Ovary (tissue), 9 donors: ENCODE data around the gene NUP133. TPM values are rescaled to one million over a fixed set of nuclear protein-coding genes. Genes with fewer than 3 reads are reported as not detected.
"Not testable (repeated sequence)": the region's sequence is repeated elsewhere in the genome, so short reads cannot be mapped to it uniquely, and the experiment has no call there.

Experiments used
- DNase-seq, 5 donors: peaks; one replicate each; pipeline ENCODE4 v3.0.0-alpha.2; 2019 to 2020
- H3K27ac ChIP-seq, 2 donors: fragments of 200-600 bp; one replicate each; pipeline versions ENCODE4 v1.5.1 to v1.8.0; 2019 to 2022
- H3K27me3 ChIP-seq: fragments of 200-600 bp; one replicate; pipeline ENCODE4 v1.8.0; 2022
- H3K36me3 ChIP-seq: fragments of 200-600 bp; sonication (generic); one replicate; pipeline ENCODE4 v1.5.1; 2019
- H3K4me1 ChIP-seq: one replicate; pipeline ENCODE4 v1.8.1; 2013; ENCODE audit warnings: mild to moderate bottlenecking, moderate library complexity; ENCODE audit not compliant: insufficient read depth
- H3K4me3 ChIP-seq: fragments of 200-600 bp; sonication (generic); one replicate; pipeline ENCODE4 v1.5.1; 2017
- H3K9me3 ChIP-seq, 2 donors: fragments of 200-600 bp in 1 of 2; sonication (generic) in 1 of 2; one replicate each; pipeline versions ENCODE4 v1.5.1 to v1.8.1; 2013 to 2019; ENCODE audit warnings: mild to moderate bottlenecking in 1 of 2, moderate library complexity in 1 of 2
- EP300 ChIP-seq: sonication (generic); formaldehyde crosslinking; IDR thresholded peaks from one replicate; pipeline ENCODE4 v1.6.1; 2017; ENCODE audit warnings: antibody characterized with exemption
- POLR2A ChIP-seq: fragments of 450-650 bp; IDR thresholded peaks from one replicate; pipeline ENCODE4 v1.6.1; 2017; ENCODE audit warnings: antibody characterized with exemption, mild to moderate bottlenecking, moderate library complexity
- WGBS, 3 donors: extraction: QIAGEN DNeasy Blood & Tissue Kit in 1 of 3; methylation state at CpG; one replicate each; pipeline versions ENCODE4 v1.1.5 to v1.1.7; 2013 to 2017; 5-methylcytosine and 5-hydroxymethylcytosine counted together
- intact Hi-C, 4 donors: fragments of 100-400 bp; cut with DNase I; formaldehyde crosslinking; loops; one replicate each; pipeline versions ENCODE4 v1.11.0 to v1.15.1; 2022 to 2023
- polyA plus RNA-seq, 2 donors: library from polyadenylated mRNA; stranded (reverse); fragments of 200-250 nt in 1 of 2; fragments of 350-450 nt in 1 of 2; fragmentation: Illumina TruSeq in 1 of 2; extraction: RNeasy Lipid Tissue Mini Kit (QIAGEN cat#74804) in 1 of 2; gene quantifications; one replicate each; pipeline ENCODE4 v1.2.3, GENCODE V29; 2013 to 2014
- total RNA-seq, 7 donors: library from RNA; depleted of rRNA in 2 of 7; stranded (reverse); fragments of >200 nt in 2 of 7; fragmentation: NEBNext Ultra II Directional in 3 of 7; extraction: Animal tissue kit (Norgen Biotek cat#: 25700) in 3 of 7; gene quantifications; one replicate each; pipeline versions ENCODE4 v1.1.0 to v1.2.4, GENCODE V29; 2016 to 2023
- TF ChIP-seq, protein P1 (sequence below), 3 donors: fragments of 450-650 bp in 2 of 3; fragments of 200-600 bp in 1 of 3; IDR thresholded peaks; one replicate each; pipeline versions ENCODE4 v1.5.1 to v1.8.0; 2016 to 2022; ENCODE audit warnings: antibody characterized with exemption in 3 of 3, mild to moderate bottlenecking in 1 of 3
- donor health status: DM: no; HTN: no; CAD: no; lungs with moderate emphysema.
- donor health status: DM: no; HTN: no; CAD: no.
- donor health status: Bipolar disorder and iron deficiency.
- donor health status: DM: yes; HTN: yes; CAD: no.
- donor health status: DM: no; HTN: no; CAD: no.
- donor health status: DM: yes; HTN: yes; CAD: no.

Gene NUP133
- total and polyA plus RNA-seq, 9 donors = 15.3 to 49.2 (median 40.6) TPM

DNA sequence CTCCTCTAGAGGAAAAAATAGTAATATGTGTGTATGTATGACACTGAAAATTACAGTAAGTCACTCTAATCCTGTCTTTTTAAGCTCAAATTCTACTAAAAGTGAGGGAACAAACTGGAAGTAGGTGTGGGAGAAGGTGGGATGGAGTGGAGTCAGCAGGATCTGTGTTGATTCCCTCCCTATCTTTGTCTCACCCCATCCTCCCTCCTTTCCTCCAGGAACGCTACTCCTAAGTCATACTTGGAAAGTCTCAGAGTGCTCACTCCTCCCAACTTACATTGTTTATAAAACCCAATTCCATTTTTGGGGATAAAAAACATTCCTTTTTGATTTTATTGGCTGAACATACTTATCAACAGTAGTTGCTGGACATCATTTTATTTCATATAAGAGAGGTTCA is 14.9 kb upstream of the NUP133 start:
- Histone ChIP-seq H3K27me3 (no peaks in the 10 kb centered on the region), H3K9me3 (no peaks in the 10 kb centered on the region), H3K27ac (no peak overlapping the region), H3K4me3 (no peak overlapping the region), H3K36me3 (no peaks in the 10 kb centered on the region), H3K4me1 (no peaks in the 10 kb centered on the region)
- no peak for DNase-seq
- no peak for TF ChIP-seq POLR2A
- 12 to 25% (median 16%) methylated on average over 1 of the region's 1 CpG for WGBS, 3 donors
- intact Hi-C loops = no loop called here

DNA sequence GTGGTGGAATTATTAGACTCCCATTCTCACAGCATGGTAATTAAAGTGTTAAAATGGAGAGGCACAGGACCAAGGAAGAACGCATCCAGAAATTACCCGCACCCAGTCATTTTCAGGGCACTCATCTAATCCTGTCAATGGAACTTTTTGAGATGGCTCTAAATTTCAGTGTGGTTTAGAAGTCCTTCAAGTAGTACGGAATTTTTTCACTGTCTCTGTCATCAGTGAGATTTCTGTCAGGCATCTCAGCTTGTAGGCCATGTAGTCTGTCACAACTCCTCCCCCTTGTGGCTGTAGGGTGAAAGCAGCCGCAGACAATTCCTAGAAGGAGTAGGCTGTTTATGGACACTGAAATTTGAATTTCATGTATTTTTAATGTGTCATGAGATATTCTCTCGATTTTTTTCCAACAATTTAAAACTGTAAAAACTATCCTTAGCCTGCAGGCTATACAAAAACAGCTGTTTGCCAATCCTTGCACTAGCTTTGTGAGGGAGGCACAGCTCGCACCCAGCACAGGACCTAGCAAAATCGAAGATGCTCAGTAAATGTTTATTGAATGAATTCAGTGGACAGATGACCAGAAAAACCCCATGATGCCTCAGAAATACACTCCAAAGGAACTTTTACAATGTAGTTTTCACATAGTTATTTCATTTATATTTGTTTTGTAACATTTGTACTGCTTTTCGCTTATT is 6.6 kb upstream of the NUP133 start:
- intact Hi-C loops = no loop called here
- DNase-seq = peak; percentile 45 to 74 (median 59)
- WGBS, 3 donors = 34 to 36% (median 35%) methylated on average over 8 of the region's 8 CpGs
- Histone ChIP-seq H3K4me1 (peaks cover 1% of the 10 kb centered on the region), H3K4me3 (no peak overlapping the region), H3K27ac (no peak overlapping the region), H3K27me3 (no peaks in the 10 kb centered on the region), H3K9me3 (no peaks in the 10 kb centered on the region), H3K36me3 (no peaks in the 10 kb centered on the region)
- TF ChIP-seq EP300 (no peak), POLR2A (no peak)
- TF ChIP-seq, protein P1, sequence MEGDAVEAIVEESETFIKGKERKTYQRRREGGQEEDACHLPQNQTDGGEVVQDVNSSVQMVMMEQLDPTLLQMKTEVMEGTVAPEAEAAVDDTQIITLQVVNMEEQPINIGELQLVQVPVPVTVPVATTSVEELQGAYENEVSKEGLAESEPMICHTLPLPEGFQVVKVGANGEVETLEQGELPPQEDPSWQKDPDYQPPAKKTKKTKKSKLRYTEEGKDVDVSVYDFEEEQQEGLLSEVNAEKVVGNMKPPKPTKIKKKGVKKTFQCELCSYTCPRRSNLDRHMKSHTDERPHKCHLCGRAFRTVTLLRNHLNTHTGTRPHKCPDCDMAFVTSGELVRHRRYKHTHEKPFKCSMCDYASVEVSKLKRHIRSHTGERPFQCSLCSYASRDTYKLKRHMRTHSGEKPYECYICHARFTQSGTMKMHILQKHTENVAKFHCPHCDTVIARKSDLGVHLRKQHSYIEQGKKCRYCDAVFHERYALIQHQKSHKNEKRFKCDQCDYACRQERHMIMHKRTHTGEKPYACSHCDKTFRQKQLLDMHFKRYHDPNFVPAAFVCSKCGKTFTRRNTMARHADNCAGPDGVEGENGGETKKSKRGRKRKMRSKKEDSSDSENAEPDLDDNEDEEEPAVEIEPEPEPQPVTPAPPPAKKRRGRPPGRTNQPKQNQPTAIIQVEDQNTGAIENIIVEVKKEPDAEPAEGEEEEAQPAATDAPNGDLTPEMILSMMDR (IDR thresholded peaks at IDR 0.05) = peak; percentile 42 to 76 (median 70)

DNA sequence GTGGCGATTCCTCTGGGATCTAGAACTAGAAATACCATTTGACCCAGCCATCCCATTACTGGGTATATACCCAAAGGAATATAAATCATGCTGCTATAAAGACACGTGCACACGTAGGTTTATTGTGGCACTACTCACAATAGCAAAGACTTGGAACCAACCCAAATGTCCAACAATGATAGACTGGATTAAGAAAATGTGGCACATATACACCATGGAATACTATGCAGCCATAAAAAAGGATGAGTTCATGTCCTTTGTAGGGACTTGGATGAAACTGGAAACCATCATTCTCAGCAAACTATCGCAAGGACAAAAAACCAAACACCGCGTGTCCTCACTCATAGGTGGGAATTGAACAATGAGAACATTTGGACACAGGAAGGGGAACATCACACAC is 3.5 kb upstream of the NUP133 start:
- H3K9me3 ChIP-seq, H3K27ac ChIP-seq, H3K36me3 ChIP-seq, DNase-seq, intact Hi-C loops, H3K4me3 ChIP-seq, H3K27me3 ChIP-seq, H3K4me1 ChIP-seq: not testable (repeated sequence)
- WGBS, 3 donors = 85 to 94% (median 91%) methylated on average over 6 of the region's 6 CpGs

DNA sequence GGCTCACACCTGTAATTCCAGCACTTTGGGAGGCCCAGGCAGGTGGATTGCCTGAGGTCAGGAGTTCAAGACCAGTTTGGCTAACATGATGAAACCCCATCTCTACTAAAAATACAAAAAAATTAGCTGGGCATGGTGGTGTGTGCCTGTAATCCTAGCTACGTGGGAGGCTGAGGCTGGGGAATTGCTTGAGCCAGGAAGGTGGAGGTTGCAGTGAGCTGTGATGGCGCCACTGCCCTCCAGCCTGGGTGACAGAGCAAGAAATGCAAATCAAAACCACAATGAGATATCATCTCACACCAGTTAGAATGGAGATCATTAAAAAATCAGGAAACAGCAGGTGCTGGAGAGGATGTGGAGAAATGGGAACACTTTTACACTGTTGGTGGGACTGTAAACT is 3.1 kb upstream of the NUP133 start:
- H3K4me3 ChIP-seq, H3K27ac ChIP-seq, intact Hi-C loops, H3K9me3 ChIP-seq, H3K27me3 ChIP-seq, DNase-seq, H3K36me3 ChIP-seq, H3K4me1 ChIP-seq: not testable (repeated sequence)
- WGBS, 3 donors = 74 to 85% (median 80%) methylated on average over 2 of the region's 2 CpGs

DNA sequence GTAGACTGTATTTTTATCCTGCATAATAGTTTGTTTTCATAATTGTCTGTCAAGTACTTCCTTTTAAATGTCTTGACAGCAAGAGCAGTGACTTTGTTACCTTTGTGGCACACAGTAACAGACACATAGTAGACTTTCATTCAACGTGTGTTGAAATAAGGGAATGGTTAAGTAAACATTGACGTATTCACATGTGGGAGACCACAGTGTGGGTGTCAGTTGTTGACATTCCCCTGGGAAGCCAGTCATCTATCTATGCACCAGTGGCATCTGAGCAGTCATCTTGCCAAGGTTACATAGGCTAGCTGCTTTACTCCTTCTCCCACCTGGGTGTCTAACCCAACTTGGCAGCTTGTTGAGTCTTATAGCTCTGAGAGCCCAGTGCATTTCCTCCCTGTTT is 1.4 kb upstream of the NUP133 start:
- peaks cover 1% of the 10 kb centered on the region for H3K4me1 ChIP-seq
- TF ChIP-seq POLR2A (no peak), EP300 (no peak)
- TF ChIP-seq, protein P1 (IDR thresholded peaks at IDR 0.05) = no peak
- H3K36me3 ChIP-seq = no peaks in the 10 kb centered on the region
- no peaks in the 10 kb centered on the region for H3K27me3 ChIP-seq
- WGBS, 3 donors = 68 to 75% (median 71%) methylated on average over 2 of the region's 2 CpGs
- no peak overlapping the region for H3K27ac ChIP-seq
- DNase-seq = no peak
- no peaks in the 10 kb centered on the region for H3K9me3 ChIP-seq
- H3K4me3 ChIP-seq = no peak overlapping the region
- intact Hi-C loops = no loop called here

DNA sequence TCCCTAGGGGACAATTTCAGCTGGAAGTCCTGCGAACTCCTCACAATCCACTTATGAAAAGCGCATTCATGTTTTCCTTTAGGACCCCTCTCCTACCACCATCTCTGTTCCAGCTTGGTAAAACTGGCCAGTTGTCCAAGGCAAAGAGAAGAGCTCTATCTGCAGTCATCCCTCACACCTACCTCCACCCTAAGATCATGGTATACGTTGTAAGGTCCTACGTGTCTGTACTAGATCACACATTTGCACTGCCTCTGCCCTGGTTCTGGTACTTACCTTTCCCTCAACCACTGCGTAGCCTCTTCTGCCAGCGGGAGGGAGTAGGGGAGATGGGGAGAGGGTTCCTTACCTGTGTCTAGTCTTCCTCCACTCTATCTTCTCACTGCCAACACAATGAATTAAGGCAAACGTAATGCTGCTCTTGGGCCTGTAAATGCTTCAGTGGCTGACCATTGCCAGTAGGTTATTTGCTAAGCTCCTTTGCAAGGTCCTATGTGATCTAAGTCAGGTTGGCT is 739 bp upstream of the NUP133 start:
- no peaks in the 10 kb centered on the region for H3K27me3 ChIP-seq
- intact Hi-C loops = no loop called here
- 73 to 81% (median 74%) methylated on average over 7 of the region's 7 CpGs for WGBS, 3 donors
- TF ChIP-seq, protein P1 (IDR thresholded peaks at IDR 0.05) = no peak
- peak overlapping the region; percentile 84 to 90 for H3K27ac ChIP-seq
- DNase-seq = no peak
- peak overlapping the region; percentile 97 for H3K4me3 ChIP-seq
- H3K9me3 ChIP-seq = no peaks in the 10 kb centered on the region
- H3K36me3 ChIP-seq = no peaks in the 10 kb centered on the region
- H3K4me1 ChIP-seq = no peaks in the 10 kb centered on the region
